HepG2 (cell line): ENCODE measurements around the gene RIOK3. TPM values are rescaled to one million over a fixed set of nuclear protein-coding genes. Genes with fewer than 3 reads are reported as not detected.

Source experiments
- ATAC-seq: fragments of 200-7000 bp; cut with Tn5 transposase; 3 replicates; pipeline ENCODE4 v1.9.1; 2020; ENCODE audit warnings: mild to moderate bottlenecking, moderate library complexity
- BruUV-seq: library from RNA; stranded (reverse); fragments of 400-500 nt; replicated peaks from 2 replicates; lab custom pipeline; 2021; lab: Mats Ljungman, UMichigan
- CTCF ChIA-PET: fragments of 300-600 bp; formaldehyde crosslinking; extraction: SDS; loops from one replicate; lab custom pipeline; 2021; ENCODE audit warnings: low total read pairs, inconsistent platforms, low intra/inter-chr PET ratio; lab: Yijun Ruan, JAX
- POLR2A ChIA-PET: fragments of 350-600 bp; sonication (Branson Sonifier 250); formaldehyde crosslinking; loops from one replicate; lab custom pipeline; 2020; ENCODE audit warnings: antibody characterized with exemption, inconsistent platforms; lab: Yijun Ruan, JAX
- DNase-seq: peaks from one replicate; pipeline ENCODE4 v3.0.0-alpha.2; 2015; ENCODE audit warnings: low spot score
- FAIRE-seq: peaks from 3 replicates; lab custom pipeline; 2011; peaks lifted over from hg19 to GRCh38; lab: Jason Lieb, UNC
- H2AFZ ChIP-seq: one replicate; pipeline ENCODE4 v1.6.1; 2011; ENCODE audit warnings: low read length, inconsistent platforms
- H3K27ac ChIP-seq: fragments of 300-600 bp; 3 replicates; pipeline ENCODE4 v1.8.0; 2011; ENCODE audit warnings: mixed run types, mild to moderate bottlenecking, mixed read lengths, low read length, inconsistent platforms; ENCODE audit not compliant: insufficient read depth; ENCODE audit errors: extremely low read length
- H3K27me3 ChIP-seq, 2 experiments: fragments of 200-600 bp in 1 of 2; 2 replicates in 1 of 2; 3 replicates in 1 of 2; pipeline versions ENCODE4 v1.6.0 to v1.8.0; 2011; ENCODE audit warnings: low read length in 2 of 2, mild to moderate bottlenecking in 2 of 2, moderate library complexity in 2 of 2, inconsistent platforms in 1 of 2; ENCODE audit not compliant: insufficient read depth in 2 of 2, control insufficient read depth in 1 of 2
- H3K36me3 ChIP-seq, 2 experiments: fragments of 200-600 bp in 1 of 2; replicated peaks in 1 of 2; 2 replicates in 1 of 2; 3 replicates in 1 of 2; pipeline versions ENCODE4 v1.5.1 to v1.8.0; 2011; ENCODE audit warnings: low read length in 2 of 2, inconsistent platforms in 1 of 2; ENCODE audit not compliant: insufficient read depth in 2 of 2, control insufficient read depth in 1 of 2
- H3K4me1 ChIP-seq: 2 replicates; pipeline ENCODE4 v1.5.1; 2012; ENCODE audit warnings: low read length, inconsistent platforms; ENCODE audit not compliant: insufficient read depth
- H3K4me2 ChIP-seq: 2 replicates; pipeline ENCODE4 v1.6.0; 2011; ENCODE audit warnings: low read depth, low read length, inconsistent platforms
- H3K4me3 ChIP-seq, 3 experiments: fragments of 200-600 bp in 1 of 3; sonication (generic), shearing (Covaris generic) in 1 of 3; replicated peaks in 1 of 3; 2 replicates each; pipeline ENCODE4 v1.5.1; 2011 to 2016; ENCODE audit warnings: low read length in 3 of 3, inconsistent platforms in 2 of 3, low read depth in 2 of 3, mild to moderate bottlenecking in 2 of 3, control low read depth in 1 of 3, mixed read lengths in 1 of 3; ENCODE audit not compliant: insufficient read depth in 1 of 3
- H3K79me2 ChIP-seq: one replicate; pipeline ENCODE4 v1.6.1; 2011; ENCODE audit warnings: low read length, inconsistent platforms; ENCODE audit not compliant: insufficient read depth
- H3K9ac ChIP-seq: 2 replicates; pipeline ENCODE4 v1.6.0; 2011; ENCODE audit warnings: mild to moderate bottlenecking, low read depth, low read length, inconsistent platforms; ENCODE audit not compliant: insufficient read depth
- H3K9me3 ChIP-seq: 2 replicates; pipeline ENCODE4 v1.5.1; 2012; ENCODE audit warnings: mild to moderate bottlenecking, low read length
- H4K20me1 ChIP-seq: 2 replicates; pipeline ENCODE4 v1.6.0; 2011; ENCODE audit warnings: inconsistent platforms, mild to moderate bottlenecking, low read length, moderate library complexity; ENCODE audit not compliant: insufficient read depth
- DNMT1 ChIP-seq: sonication (generic); formaldehyde crosslinking; IDR thresholded peaks from 2 replicates; pipeline ENCODE4 v1.5.1; 2020; ENCODE audit warnings: mild to moderate bottlenecking, missing genetic modification reagents
- FOXK1 ChIP-seq: sonication (generic); formaldehyde crosslinking; IDR thresholded peaks from 2 replicates; pipeline ENCODE4 v1.4.0; 2020; ENCODE audit warnings: low read depth, missing genetic modification reagents, borderline replicate concordance
- MYC ChIP-seq: sonication (generic); formaldehyde crosslinking; IDR thresholded peaks from 2 replicates; pipeline ENCODE4 v1.9.0; 2021; ENCODE audit warnings: missing genetic modification reagents, borderline replicate concordance
- NFE2 ChIP-seq: sonication (generic); formaldehyde crosslinking; IDR thresholded peaks from 2 replicates; pipeline ENCODE4 v1.4.0; 2020; ENCODE audit warnings: missing genetic modification reagents
- SKI ChIP-seq: fragments of 450-650 bp; IDR thresholded peaks from one replicate; pipeline ENCODE4 v1.6.1; 2018; ENCODE audit warnings: mild to moderate bottlenecking; ENCODE audit not compliant: partially characterized antibody
- SRSF1 ChIP-seq: fragments of 200-400 bp; formaldehyde crosslinking; optimal IDR thresholded peaks from 2 replicates; pipeline ENCODE3; 2017; ENCODE audit warnings: mild to moderate bottlenecking, low read depth, low read length, moderate library complexity
- SRSF9 ChIP-seq: fragments of 200-400 bp; formaldehyde crosslinking; IDR thresholded peaks from 2 replicates; pipeline ENCODE4 v1.6.1; 2018; ENCODE audit warnings: borderline replicate concordance, mild to moderate bottlenecking, low read depth, low read length; ENCODE audit not compliant: insufficient read depth, poor library complexity, severe bottlenecking
- TBX3 ChIP-seq: fragments of 450-650 bp; IDR thresholded peaks from 2 replicates; pipeline ENCODE4 v1.6.1; 2017; ENCODE audit warnings: antibody characterized with exemption, mild to moderate bottlenecking, inconsistent platforms, borderline replicate concordance
- TGIF2 ChIP-seq: IDR thresholded peaks from 2 replicates; pipeline ENCODE4 v1.6.1; 2016; ENCODE audit warnings: control low read depth, missing compliant biosample characterization
- TMF1 ChIP-seq: sonication (generic); formaldehyde crosslinking; IDR thresholded peaks from 2 replicates; pipeline ENCODE4 v1.8.1; 2022; ENCODE audit warnings: low read depth, missing genetic modification reagents
- YEATS4 ChIP-seq: sonication (generic); formaldehyde crosslinking; IDR thresholded peaks from 2 replicates; pipeline ENCODE4 v1.4.0; 2020; ENCODE audit warnings: missing genetic modification reagents, borderline replicate concordance
- ZMYM4 ChIP-seq: sonication (generic); formaldehyde crosslinking; IDR thresholded peaks from 2 replicates; pipeline ENCODE4 v1.8.1; 2023; ENCODE audit warnings: mild to moderate bottlenecking, missing genetic modification reagents
- ZNF263 ChIP-seq: sonication (generic); formaldehyde crosslinking; IDR thresholded peaks from 2 replicates; pipeline ENCODE4 v1.4.0; 2020; ENCODE audit warnings: missing genetic modification reagents
- ZNF747 ChIP-seq: sonication (generic); formaldehyde crosslinking; IDR thresholded peaks from 2 replicates; pipeline ENCODE4 v1.8.1; 2023; ENCODE audit warnings: missing genetic modification reagents, mild to moderate bottlenecking, borderline replicate concordance
- ZNF781 ChIP-seq: sonication (generic); formaldehyde crosslinking; IDR thresholded peaks from 2 replicates; pipeline ENCODE4 v1.5.1; 2020; ENCODE audit warnings: borderline replicate concordance, mild to moderate bottlenecking, missing genetic modification reagents; ENCODE audit errors: not compliant biosample characterization
- WGBS: methylation state at CpG from one replicate; pipeline ENCODE4 v1.1.6; 2017; ENCODE audit warnings: low lambda C conversion rate; 5-methylcytosine and 5-hydroxymethylcytosine counted together
- in situ Hi-C: cut with HindIII; loops from 2 replicates; pipeline ENCODE4 v1.10.0; 2017; ENCODE audit warnings: low pct_unique_long_range_greater_than_20kb; ENCODE audit not compliant: extremely low pct_ligation_motif_present
- intact Hi-C: fragments of 100-400 bp; cut with micrococcal nuclease; formaldehyde crosslinking; loops from one replicate; pipeline ENCODE4 v1.10.0; 2022; ENCODE audit not compliant: unreplicated experiment
- polyA plus RNA-seq, 8 experiments: library from polyadenylated mRNA; depleted of rRNA in 3 of 8; stranded (reverse) in 7 of 8; unstranded in 1 of 8; fragments of >200 nt; fragmentation: Illumina TruSeq in 4 of 8; extraction: Trizol in 4 of 8; gene quantifications; 2 replicates each; pipeline versions ENCODE4 v1.2.1 to v1.2.3, GENCODE V29; 2011 to 2016; ENCODE audit warnings: low read depth in 4 of 8, missing spikeins in 1 of 8, mixed read lengths in 1 of 8; ENCODE audit not compliant: insufficient read depth in 1 of 8
- total RNA-seq, 5 experiments: library from RNA; depleted of rRNA; stranded (reverse); fragments of >200 nt; fragmentation: Illumina TruSeq; extraction: Trizol; gene quantifications; 2 replicates each; pipeline ENCODE4 v1.2.3, GENCODE V29; 2016; ENCODE audit warnings: low read depth in 1 of 5
- TF ChIP-seq, protein P1 (sequence below): sonication (generic); formaldehyde crosslinking; IDR thresholded peaks from 2 replicates; pipeline ENCODE4 v1.4.0; 2020; ENCODE audit warnings: missing genetic modification reagents, borderline replicate concordance
- TF ChIP-seq, protein P2 (sequence below): sonication (generic); formaldehyde crosslinking; IDR thresholded peaks from 2 replicates; pipeline ENCODE4 v1.4.0; 2020; ENCODE audit warnings: missing genetic modification reagents, borderline replicate concordance
- TF ChIP-seq, protein P3 (sequence below): sonication (generic); formaldehyde crosslinking; IDR thresholded peaks from 2 replicates; pipeline ENCODE4 v1.4.0; 2020; ENCODE audit warnings: missing genetic modification reagents

RIOK3 gene
- total and polyA plus RNA-seq, 2 of the 13 experiments (the other 11 are each of a cell fraction or from before 2014, with no cell fraction given): 26.7 to 36.0 TPM

DNA sequence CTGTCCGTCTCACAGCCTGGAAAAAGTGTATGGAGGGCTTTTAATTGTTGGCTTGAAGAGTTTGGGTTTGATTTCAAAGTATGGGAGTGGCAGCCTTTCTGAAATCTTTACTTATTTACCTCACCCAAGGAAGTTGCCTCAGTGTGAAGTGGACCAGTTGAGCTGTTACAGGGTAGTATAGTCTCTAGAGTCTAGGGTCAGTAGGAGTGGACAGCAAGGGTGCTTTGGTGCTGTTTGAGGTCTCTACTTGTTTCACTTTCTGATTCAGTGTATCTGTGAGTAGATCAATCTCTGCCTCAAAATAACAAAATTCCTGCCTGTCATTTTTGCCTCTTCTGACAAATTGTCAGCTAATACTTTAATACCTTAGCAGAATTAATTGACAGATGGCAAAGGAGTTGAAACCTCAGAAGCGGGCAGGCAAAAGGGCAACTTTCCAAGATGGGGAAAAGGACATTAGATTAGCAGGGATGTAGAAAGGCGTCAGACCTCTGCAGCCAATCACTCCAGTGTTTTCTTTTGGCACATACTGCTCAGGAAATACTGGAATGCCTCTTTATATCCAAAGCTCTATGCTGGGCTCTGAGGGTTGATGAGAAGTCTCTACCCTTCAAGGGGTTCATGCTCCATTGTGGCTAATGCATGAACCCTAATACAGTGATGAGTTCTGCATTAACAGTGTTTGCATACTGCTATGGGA is 5.9 kb downstream of the RIOK3 start:
- POLR2A ChIA-PET: no interaction called here
- TF ChIP-seq ZNF747 (CRISPR knock-in tag) (no peak), ZNF263 (CRISPR knock-in tag) (no peak), YEATS4 (CRISPR knock-in tag) (no peak), FOXK1 (CRISPR knock-in tag) (no peak), TMF1 (no peak), NFE2 (CRISPR knock-in tag) (no peak), TBX3 (no peak), ZMYM4 (CRISPR knock-in tag) (no peak), DNMT1 (CRISPR knock-in tag) (no peak), SRSF9 (no peak), SRSF1 (no peak), SKI (no peak), TGIF2 (CRISPR knock-in tag) (no peak), ZNF781 (no peak), MYC (CRISPR knock-in tag) (no peak)
- TF ChIP-seq, protein P1, sequence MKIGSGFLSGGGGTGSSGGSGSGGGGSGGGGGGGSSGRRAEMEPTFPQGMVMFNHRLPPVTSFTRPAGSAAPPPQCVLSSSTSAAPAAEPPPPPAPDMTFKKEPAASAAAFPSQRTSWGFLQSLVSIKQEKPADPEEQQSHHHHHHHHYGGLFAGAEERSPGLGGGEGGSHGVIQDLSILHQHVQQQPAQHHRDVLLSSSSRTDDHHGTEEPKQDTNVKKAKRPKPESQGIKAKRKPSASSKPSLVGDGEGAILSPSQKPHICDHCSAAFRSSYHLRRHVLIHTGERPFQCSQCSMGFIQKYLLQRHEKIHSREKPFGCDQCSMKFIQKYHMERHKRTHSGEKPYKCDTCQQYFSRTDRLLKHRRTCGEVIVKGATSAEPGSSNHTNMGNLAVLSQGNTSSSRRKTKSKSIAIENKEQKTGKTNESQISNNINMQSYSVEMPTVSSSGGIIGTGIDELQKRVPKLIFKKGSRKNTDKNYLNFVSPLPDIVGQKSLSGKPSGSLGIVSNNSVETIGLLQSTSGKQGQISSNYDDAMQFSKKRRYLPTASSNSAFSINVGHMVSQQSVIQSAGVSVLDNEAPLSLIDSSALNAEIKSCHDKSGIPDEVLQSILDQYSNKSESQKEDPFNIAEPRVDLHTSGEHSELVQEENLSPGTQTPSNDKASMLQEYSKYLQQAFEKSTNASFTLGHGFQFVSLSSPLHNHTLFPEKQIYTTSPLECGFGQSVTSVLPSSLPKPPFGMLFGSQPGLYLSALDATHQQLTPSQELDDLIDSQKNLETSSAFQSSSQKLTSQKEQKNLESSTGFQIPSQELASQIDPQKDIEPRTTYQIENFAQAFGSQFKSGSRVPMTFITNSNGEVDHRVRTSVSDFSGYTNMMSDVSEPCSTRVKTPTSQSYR (CRISPR knock-in tag): no peak
- TF ChIP-seq, protein P2, sequence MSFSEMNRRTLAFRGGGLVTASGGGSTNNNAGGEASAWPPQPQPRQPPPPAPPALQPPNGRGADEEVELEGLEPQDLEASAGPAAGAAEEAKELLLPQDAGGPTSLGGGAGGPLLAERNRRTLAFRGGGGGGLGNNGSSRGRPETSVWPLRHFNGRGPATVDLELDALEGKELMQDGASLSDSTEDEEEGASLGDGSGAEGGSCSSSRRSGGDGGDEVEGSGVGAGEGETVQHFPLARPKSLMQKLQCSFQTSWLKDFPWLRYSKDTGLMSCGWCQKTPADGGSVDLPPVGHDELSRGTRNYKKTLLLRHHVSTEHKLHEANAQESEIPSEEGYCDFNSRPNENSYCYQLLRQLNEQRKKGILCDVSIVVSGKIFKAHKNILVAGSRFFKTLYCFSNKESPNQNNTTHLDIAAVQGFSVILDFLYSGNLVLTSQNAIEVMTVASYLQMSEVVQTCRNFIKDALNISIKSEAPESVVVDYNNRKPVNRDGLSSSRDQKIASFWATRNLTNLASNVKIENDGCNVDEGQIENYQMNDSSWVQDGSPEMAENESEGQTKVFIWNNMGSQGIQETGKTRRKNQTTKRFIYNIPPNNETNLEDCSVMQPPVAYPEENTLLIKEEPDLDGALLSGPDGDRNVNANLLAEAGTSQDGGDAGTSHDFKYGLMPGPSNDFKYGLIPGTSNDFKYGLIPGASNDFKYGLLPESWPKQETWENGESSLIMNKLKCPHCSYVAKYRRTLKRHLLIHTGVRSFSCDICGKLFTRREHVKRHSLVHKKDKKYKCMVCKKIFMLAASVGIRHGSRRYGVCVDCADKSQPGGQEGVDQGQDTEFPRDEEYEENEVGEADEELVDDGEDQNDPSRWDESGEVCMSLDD (CRISPR knock-in tag): no peak
- TF ChIP-seq, protein P3, sequence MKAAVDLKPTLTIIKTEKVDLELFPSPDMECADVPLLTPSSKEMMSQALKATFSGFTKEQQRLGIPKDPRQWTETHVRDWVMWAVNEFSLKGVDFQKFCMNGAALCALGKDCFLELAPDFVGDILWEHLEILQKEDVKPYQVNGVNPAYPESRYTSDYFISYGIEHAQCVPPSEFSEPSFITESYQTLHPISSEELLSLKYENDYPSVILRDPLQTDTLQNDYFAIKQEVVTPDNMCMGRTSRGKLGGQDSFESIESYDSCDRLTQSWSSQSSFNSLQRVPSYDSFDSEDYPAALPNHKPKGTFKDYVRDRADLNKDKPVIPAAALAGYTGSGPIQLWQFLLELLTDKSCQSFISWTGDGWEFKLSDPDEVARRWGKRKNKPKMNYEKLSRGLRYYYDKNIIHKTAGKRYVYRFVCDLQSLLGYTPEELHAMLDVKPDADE: no peak

More for the DNA sequence above, 5.9 kb downstream of the RIOK3 start:
- in situ Hi-C loops: no loop called here
- H3K4me3 ChIP-seq: no peak overlapping the region
- intact Hi-C loops: no loop called here
- FAIRE-seq (no peak), ATAC-seq (no peak), DNase-seq (no peak)
- H3K79me2 ChIP-seq: peaks cover 80% of the 10 kb centered on the region
- peaks cover 8 to 19% of the 10 kb centered on the region in 2 experiments for H3K36me3 ChIP-seq
- H4K20me1 ChIP-seq: peaks cover 50% of the 10 kb centered on the region
- BruUV-seq: no TSS peak
- peaks cover 67% of the 10 kb centered on the region for H3K4me1 ChIP-seq
- peak overlapping the region; percentile 7 for H3K27ac ChIP-seq
- 95% methylated on average over 3 of the region's 3 CpGs for WGBS
- H3K27me3 ChIP-seq: no peaks in the 10 kb centered on the region
- H3K9ac ChIP-seq: no peak overlapping the region
- no peak overlapping the region for H2AFZ ChIP-seq
- H3K4me2 ChIP-seq: 0 out of 2 replicates have a peak overlapping the region, but pooled peaks have one; percentile 36
- CTCF ChIA-PET: no interaction called here
- H3K9me3 ChIP-seq: no peaks in the 10 kb centered on the region
